Progenitor cell of endocrine pancreas (in vitro differentiated cells): ENCODE data around the gene OR6C6. TPM values are rescaled to one million over a fixed set of nuclear protein-coding genes. Genes with fewer than 3 reads are reported as not detected.
"Not testable (repeated sequence)": the region's sequence is repeated elsewhere in the genome, so short reads cannot be mapped to it uniquely, and the experiment has no call there.

Experiments used
- DNase-seq: peaks from one replicate; pipeline ENCODE4 v3.0.0; 2021; ENCODE audit warnings: low spot score; ENCODE audit not compliant: unreplicated experiment
- H3K27ac Mint-ChIP-seq: 2 replicates; pipeline ENCODE4 v1.8.0; 2021; ENCODE audit warnings: mild to moderate bottlenecking, moderate library complexity, mixed read lengths
- H3K27me3 Mint-ChIP-seq: 2 replicates; pipeline ENCODE4 v1.8.0; 2021; ENCODE audit warnings: mixed read lengths
- H3K36me3 Mint-ChIP-seq: 2 replicates; pipeline ENCODE4 v1.8.0; 2022; ENCODE audit warnings: mixed read lengths; ENCODE audit not compliant: insufficient read depth
- H3K4me1 Mint-ChIP-seq: 2 replicates; pipeline ENCODE4 v1.8.0; 2021; ENCODE audit warnings: low read depth, mixed read lengths
- H3K4me3 Mint-ChIP-seq: 2 replicates; pipeline ENCODE4 v1.8.0; 2021; ENCODE audit warnings: low read depth, mild to moderate bottlenecking, moderate library complexity, mixed read lengths
- H3K9me3 Mint-ChIP-seq: 2 replicates; pipeline ENCODE4 v1.8.0; 2021; ENCODE audit warnings: low read depth, mixed read lengths
- long read RNA-seq: library from polyadenylated mRNA; unstranded; transcript quantifications from one replicate; pipeline ENCODE4 v2.0.0, GENCODE V29; 2020
- total RNA-seq: library from RNA; stranded (reverse); gene quantifications from 2 replicates; pipeline ENCODE4 v1.2.1, GENCODE V29; 2021
- TF ChIP-seq, protein P1 (sequence below): fragments of 200-600 bp; sonication (generic); IDR thresholded peaks from one replicate; pipeline ENCODE4 v1.5.0; 2021; ENCODE audit warnings: antibody characterized with exemption, mild to moderate bottlenecking; ENCODE audit not compliant: unreplicated experiment

The OR6C6 gene
- total RNA-seq, result not detected in 2 replicates
- long read RNA-seq, result 0 reads

GRCh38 chr12:55296469-55296868 is at the start of gene OR6C6:
OR6C6 (minus strand) TSS chr12:55296569; CDS start chr12:55295232, 1,337 bp downstream.
- TF ChIP-seq, protein P1, sequence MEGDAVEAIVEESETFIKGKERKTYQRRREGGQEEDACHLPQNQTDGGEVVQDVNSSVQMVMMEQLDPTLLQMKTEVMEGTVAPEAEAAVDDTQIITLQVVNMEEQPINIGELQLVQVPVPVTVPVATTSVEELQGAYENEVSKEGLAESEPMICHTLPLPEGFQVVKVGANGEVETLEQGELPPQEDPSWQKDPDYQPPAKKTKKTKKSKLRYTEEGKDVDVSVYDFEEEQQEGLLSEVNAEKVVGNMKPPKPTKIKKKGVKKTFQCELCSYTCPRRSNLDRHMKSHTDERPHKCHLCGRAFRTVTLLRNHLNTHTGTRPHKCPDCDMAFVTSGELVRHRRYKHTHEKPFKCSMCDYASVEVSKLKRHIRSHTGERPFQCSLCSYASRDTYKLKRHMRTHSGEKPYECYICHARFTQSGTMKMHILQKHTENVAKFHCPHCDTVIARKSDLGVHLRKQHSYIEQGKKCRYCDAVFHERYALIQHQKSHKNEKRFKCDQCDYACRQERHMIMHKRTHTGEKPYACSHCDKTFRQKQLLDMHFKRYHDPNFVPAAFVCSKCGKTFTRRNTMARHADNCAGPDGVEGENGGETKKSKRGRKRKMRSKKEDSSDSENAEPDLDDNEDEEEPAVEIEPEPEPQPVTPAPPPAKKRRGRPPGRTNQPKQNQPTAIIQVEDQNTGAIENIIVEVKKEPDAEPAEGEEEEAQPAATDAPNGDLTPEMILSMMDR, result no peak
- H3K4me1 Mint-ChIP-seq, result no peaks in the 10 kb centered on the region
- H3K27ac Mint-ChIP-seq, result no peak within 1 kb of the TSS
- H3K36me3 Mint-ChIP-seq, result no peaks in the 10 kb centered on the region
- peaks cover 4% of the 10 kb centered on the region for H3K27me3 Mint-ChIP-seq
- DNase-seq, result no peak
- no peak within 1 kb of the TSS for H3K4me3 Mint-ChIP-seq
- H3K9me3 Mint-ChIP-seq, result peaks cover 3% of the 10 kb centered on the region

DNA sequence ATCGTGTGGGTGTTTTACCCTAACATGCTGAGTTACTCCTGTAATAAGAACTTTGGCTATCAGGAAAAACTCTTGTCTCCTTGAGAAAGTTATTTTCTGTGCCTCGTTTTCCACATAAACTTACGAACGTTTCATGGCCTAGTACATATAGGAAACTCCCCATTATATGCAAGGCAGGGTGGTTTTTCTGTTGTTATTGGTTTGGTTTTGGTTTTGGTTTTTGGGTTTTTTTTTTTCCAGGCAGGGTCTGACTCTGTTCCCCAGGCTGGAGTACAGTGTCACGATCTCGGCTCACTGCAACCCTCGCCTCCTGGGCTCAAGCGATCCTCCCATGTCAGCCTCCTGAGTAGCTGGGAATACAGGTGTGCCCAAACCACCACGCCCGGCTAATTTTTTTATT is 39.6 kb upstream of the OR6C6 start:
- no peak overlapping the region for H3K27ac Mint-ChIP-seq
- no peak for DNase-seq
- no peaks in the 10 kb centered on the region for H3K27me3 Mint-ChIP-seq
- H3K4me1 Mint-ChIP-seq, result no peaks in the 10 kb centered on the region
- no peaks in the 10 kb centered on the region for H3K9me3 Mint-ChIP-seq
- H3K36me3 Mint-ChIP-seq, result no peaks in the 10 kb centered on the region
- no peak overlapping the region for H3K4me3 Mint-ChIP-seq
- TF ChIP-seq, protein P1, result no peak

- Mint-ChIP-seq H3K36me3 (no peaks in the 10 kb centered on the region), H3K27ac (no peak within 1 kb of the TSS), H3K4me1 (no peaks in the 10 kb centered on the region), H3K27me3 (no peaks in the 10 kb centered on the region), H3K9me3 (no peaks in the 10 kb centered on the region), H3K4me3 (no peak within 1 kb of the TSS)
- no peak for DNase-seq
- TF ChIP-seq, protein P1, result no peak
Observed at GRCh38 chr12:55330446-55330845, 34.1 kb upstream of the OR6C6 start, which contains the start of gene OR6C3. OR6C3 (plus strand) TSS chr12:55330746; CDS start chr12:55331701, 955 bp downstream.

DNA sequence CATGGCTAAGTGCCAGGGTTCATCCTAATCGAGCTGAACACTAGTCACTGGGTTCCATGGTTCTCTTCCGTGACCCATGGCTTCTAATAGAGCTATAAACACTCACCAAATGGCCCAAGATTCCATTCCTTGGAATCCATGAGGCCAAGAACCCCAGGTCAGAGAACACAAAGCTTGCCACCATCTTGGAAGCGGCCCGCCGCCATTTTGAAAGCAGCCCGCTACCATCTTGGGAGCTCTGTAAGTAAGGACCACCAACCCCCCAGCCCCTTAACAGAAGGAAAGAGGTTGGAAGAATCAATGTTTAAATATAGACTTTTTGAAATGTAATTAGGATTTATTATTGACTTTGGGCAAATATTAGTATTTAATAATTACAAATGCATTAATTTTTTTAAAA is 29.4 kb upstream of the OR6C6 start:
- not testable (repeated sequence) for H3K9me3 Mint-ChIP-seq, H3K27ac Mint-ChIP-seq, H3K4me3 Mint-ChIP-seq, H3K27me3 Mint-ChIP-seq, H3K4me1 Mint-ChIP-seq, H3K36me3 Mint-ChIP-seq, DNase-seq

DNA sequence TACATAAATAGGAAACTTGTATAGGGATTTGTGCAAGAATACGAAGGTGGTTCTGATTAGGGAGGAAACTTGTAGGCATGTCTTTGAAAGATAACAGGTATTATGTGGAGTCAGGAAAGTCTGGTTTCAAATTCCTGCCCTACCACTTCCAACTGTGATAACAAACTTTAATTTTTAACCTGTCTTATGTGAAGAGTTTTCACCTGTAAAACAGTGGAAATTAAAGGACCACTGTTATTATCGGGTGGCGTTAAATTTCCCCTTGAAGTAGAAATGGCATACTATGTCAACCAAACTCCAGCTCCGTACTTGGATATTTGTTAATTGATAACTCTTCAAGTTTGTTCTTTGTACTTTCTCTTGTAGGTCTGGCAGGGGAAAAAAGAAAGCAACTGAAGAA is 23.8 kb upstream of the OR6C6 start:
- Mint-ChIP-seq H3K9me3 (no peaks in the 10 kb centered on the region), H3K27ac (no peak overlapping the region), H3K4me3 (no peak overlapping the region), H3K36me3 (no peaks in the 10 kb centered on the region), H3K27me3 (no peaks in the 10 kb centered on the region), H3K4me1 (peaks cover 4% of the 10 kb centered on the region)
- TF ChIP-seq, protein P1, result no peak
- DNase-seq, result no peak

- Mint-ChIP-seq H3K27me3 (no peaks in the 10 kb centered on the region), H3K4me3 (no peak within 1 kb of the TSS), H3K4me1 (peaks cover 3% of the 10 kb centered on the region), H3K36me3 (no peaks in the 10 kb centered on the region), H3K9me3 (no peaks in the 10 kb centered on the region), H3K27ac (no peak within 1 kb of the TSS)
- TF ChIP-seq, protein P1, result no peak
- no peak for DNase-seq
Observed at GRCh38 chr12:55314043-55314442, 17.7 kb upstream of the OR6C6 start, which contains the start of gene OR6C1. OR6C1 (plus strand) TSS chr12:55314343; CDS start chr12:55320600, 6,257 bp downstream.
